EL (cell line): Measurements from ENCODE around the gene RELB.

Experiments
- DNase-seq: peaks from one replicate; pipeline ENCODE4 v3.0.0-alpha.2; 2016

RELB gene

DNA sequence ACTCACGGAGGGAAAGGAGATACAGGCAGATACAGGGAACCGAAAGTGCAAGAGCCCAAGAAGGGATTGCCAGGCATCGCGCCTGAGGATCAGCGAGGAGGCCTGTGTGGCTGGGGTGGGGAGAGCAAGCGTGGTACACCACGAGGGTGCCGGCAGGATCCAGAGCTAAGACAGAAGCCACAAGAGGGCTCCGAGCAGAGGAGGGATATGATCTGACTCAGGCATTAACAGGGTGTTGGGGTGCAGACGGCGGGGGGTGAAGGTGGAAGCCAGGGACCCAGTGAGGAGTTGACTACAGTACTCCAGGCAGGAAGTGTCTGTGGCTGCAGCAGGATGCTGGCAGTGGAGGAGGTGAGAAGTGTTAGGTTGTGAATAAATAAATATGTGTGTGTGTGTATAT, 86.3 kb downstream of the RELB start:
- DNase-seq = no peak
